ENCODE data around the gene MYEOV.
A peak's percentile ranks its signal among the peaks of the same experiment; 100 is the strongest.

Gene MYEOV

GRCh38 chr11:69310351-69310750 is 16.4 kb downstream of the MYEOV start:
- DNase-seq (ENCODE audit: low read depth, low spot score), result no peak
- no peak overlapping the region for H3K4me3 ChIP-seq (ENCODE audit: low read length)

DNA sequence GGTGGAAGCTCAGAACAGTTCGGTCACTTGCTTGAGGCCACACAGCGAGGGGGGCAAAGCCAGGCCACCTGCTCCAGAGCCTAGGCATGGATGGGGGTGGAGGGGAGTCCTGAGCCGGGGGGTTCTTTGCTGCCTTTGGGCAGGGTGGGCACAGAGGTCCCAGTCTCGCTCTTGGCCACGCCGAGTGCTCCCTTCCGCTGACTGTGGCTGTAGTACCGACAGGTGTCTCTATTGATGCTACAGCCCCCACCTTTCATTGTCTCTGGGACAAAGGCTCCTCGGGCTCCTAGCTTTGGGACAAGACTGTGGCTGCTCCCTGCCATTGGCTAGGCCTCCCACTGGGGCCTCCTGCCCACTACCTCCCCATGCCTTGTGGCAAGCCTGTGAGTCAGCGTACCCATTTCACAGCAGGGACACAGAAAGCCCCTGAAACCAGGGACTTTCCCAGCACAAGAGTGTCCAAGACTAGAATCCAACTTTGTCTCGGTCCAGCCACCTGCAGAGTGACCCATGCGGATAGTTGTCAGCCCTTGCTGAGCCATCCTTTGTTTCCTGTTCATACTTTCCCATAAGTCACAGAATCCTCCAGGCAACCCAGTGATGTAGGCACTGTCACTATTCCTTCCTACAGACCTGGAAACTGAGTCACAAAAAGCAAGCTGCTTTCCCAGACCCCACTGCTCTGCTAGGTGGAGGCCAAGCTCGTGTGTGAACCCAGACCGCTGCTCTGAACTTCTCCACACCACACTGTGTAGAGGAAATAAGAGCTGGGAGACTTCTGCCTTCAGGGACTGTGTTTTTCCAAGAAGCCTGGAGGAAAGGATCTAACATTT is 17.2 kb downstream of the MYEOV start:
- H3K4me3 ChIP-seq (ENCODE audit: low read length), result no peak overlapping the region
- no peak for DNase-seq (ENCODE audit: low read depth, low spot score)

DNA sequence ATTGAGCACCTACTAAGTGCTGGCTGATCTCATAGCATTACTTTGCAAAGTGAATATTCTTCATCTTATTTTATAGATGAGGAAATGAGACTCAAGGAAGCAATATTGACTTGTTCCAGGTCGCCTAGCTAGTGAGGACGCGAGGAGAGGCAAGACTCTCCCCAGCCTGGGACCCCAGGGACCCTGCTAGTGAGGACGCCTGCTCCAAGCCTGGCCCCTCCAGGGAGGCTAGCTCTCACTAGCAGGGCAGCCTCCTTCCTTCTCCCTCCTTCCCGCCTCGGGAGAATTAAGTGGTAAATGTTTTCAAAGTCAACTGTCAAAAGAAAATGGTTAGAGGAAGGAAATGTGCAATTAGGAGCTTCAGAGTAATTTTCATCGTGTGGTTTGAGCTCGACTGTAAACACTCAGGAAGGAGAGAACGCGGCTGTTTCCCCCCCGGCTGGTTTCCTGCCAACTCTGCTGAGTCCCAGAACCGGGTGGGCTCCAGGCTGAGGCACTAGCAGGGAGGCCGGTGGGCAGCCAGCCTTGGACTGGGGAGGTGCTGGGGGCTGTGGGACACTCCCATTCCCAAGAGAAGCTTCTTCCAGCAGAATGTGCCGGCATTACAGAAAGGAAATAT is 17.9 kb downstream of the MYEOV start:
- peak; percentile 90 for DNase-seq (ENCODE audit: low read depth, low spot score)
- H3K4me3 ChIP-seq (ENCODE audit: low read length), result peak overlapping the region; percentile 16; the same call in 1 of the 2 replicates

GRCh38 chr11:69312453-69313404 is 18.8 kb downstream of the MYEOV start:
- DNase-seq (ENCODE audit: low read depth, low spot score), result no peak
- H3K4me3 ChIP-seq (ENCODE audit: low read length), result no peak overlapping the region

- no peak overlapping the region for H3K4me3 ChIP-seq (ENCODE audit: low read length)
- no peak for DNase-seq (ENCODE audit: low read depth, low spot score)
Observed at GRCh38 chr11:69313992-69314391, 20.0 kb downstream of the MYEOV start.

- no peak for DNase-seq (ENCODE audit: low read depth, low spot score)
Observed at GRCh38 chr11:69314555-69314954, 20.6 kb downstream of the MYEOV start.

GRCh38 chr11:69316956-69317355 is 23.0 kb downstream of the MYEOV start:
- DNase-seq (ENCODE audit: low read depth, low spot score), result no peak
- H3K4me3 ChIP-seq (ENCODE audit: low read length), result no peak overlapping the region

More at GRCh38 chr11:69314555-69314954, 20.6 kb downstream of the MYEOV start:
- no peak overlapping the region for H3K4me3 ChIP-seq (ENCODE audit: low read length)

DNA sequence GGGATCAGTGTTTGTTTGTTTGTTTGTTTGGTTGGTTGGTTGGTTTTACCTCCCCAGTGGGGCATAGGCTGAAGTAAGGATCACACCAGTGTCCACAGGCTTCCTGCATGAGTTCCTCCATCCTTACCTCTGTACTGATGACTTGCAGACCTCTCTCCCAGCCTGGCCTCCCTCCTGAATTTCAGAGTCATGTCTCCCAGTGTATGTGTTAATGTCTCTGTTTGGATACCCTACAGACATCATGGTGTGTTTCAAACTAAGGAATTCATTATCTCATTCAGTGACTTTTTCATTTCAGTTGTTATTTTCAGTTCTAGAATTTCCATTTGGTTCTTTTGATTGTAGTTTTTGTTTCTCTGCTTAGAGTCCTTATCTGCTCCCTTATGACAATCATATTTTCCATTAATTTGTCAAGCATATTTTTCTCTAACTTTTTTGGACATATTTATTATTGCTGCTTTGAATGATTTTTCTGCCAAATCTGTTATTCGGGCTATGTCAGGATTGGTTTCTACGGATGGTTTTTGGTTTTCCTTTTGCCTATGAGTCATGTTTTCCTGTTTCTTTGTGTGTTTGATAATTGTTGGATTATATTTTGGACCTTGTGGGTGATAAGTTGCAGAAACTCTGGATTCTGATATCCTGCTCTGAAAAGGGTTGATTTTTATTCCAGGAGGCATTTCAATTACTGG is 23.6 kb downstream of the MYEOV start:
- no peak for DNase-seq (ENCODE audit: low read depth, low spot score)
- no peak overlapping the region for H3K4me3 ChIP-seq (ENCODE audit: low read length)

GRCh38 chr11:69318093-69318420 is 24.1 kb downstream of the MYEOV start:
- no peak for DNase-seq (ENCODE audit: low read depth, low spot score)
- no peak overlapping the region for H3K4me3 ChIP-seq (ENCODE audit: low read length)

DNA sequence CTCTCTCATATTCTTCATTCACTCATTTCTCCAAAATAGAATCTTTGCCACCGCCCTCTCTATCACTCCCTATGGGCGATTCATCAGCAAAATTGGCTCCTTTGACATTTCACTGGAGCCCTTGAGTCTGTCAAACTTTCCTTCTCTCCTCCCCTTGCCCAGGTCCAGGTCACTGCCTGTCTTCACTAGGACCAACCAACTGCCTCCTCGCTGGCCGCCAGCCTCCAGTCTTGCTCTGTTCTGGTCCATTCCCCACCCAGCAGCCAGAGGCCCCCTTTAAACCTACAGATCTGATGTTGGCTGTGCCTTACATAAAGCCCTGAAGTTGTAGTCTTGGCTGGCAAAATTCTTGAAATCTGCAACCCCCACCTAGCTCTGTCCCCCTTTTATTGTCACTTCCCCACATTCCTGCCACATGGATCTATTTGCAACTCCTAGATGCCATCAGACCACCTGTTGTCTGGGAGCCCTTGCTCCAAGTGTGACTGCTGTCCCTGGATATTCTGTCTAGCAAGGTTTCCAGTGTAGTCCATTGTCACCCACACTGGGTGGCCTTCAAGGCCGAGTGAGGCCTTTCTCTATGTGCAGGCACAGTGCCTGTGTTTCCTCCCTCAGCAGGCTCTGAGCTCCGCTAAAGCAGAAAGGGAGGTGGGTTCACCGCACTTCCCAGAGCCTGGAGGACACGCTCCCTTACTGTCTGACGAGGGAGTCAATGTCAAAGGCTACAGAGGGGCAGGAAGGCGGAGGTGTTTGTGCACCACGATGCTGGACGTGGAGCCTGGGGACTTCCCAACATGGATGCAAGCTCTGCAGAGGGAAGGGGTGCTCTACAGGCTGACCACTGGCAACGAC is 25.5 kb downstream of the MYEOV start:
- DNase-seq (ENCODE audit: low read depth, low spot score), result no peak
- H3K4me3 ChIP-seq (ENCODE audit: low read length), result no peak overlapping the region

- H3K4me3 ChIP-seq (ENCODE audit: low read length), result no peak overlapping the region
- DNase-seq (ENCODE audit: low read depth, low spot score), result no peak
Observed at GRCh38 chr11:69320326-69320725, 26.4 kb downstream of the MYEOV start.

DNA sequence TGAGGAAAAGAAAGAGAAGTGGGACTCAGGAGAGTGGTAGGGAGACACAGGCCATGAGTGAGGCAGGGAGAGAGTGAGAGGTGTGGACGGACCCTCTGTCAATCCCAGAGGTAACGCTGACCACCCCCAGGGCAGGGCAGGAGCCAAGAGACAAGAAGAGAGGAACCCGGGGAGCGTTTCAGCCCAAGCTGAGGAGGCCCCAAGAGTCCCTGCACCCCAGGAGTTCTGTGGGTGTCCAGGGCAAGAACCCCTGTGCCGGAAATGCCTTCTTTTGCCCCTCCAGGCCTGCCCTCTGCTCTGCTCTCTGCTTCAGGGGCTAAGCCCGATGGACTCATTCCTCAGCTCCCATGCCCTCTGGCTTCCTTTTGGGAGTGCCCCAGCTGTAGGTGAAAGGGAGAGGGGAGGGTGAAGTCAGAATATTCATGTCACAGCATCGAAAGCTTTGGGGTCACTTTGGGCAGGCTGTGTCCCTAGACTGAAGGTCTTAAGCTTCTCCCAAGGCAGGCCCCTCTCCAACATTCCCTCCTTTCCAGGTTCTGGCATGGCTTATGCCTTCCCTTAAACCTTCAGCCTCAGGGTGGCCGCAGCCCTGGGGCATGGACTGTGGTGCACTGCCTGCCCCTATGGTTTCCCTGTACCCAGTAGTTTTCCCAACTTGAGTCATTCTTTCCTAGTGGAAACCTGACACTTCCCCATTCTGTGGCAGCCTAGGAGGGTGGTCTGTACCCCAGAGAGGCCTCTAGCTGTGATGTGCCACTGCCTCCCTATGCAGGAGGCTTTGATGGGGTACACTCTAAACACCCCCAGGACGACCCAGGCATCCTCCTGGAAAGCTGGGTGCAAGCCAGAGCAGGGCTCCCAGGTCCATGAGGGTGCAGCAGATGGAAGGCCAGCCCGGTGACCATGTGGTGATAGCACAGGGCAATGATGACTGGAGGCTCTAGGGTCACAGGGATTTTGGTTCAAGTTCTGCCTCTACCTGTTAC is 27.1 kb downstream of the MYEOV start:
- H3K4me3 ChIP-seq (ENCODE audit: low read length), result no peak overlapping the region
- no peak for DNase-seq (ENCODE audit: low read depth, low spot score)

- H3K4me3 ChIP-seq (ENCODE audit: low read length), result no peak overlapping the region
- no peak for DNase-seq (ENCODE audit: low read depth, low spot score)
Observed at GRCh38 chr11:69321877-69322361, 28.0 kb downstream of the MYEOV start.

DNA sequence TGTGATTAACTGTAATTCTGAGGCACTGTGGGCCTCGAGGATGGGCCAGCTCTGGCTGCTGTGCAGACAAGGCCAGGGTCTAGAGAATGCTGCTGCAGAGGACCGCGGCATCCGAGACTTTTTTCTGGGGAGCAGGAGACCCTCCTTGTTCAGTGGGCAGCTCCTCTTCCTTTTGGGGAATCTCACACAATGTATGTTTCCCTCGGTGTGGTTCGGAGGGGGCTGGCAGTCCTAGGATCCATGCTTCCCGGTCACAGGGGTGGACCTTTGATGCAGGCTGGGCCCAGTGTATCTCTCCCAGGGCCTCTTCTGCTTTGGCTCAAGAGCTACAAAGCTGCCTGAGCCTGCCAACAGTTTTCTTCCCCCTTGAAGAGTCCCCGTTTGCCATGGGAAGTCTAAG is 31.5 kb downstream of the MYEOV start:
- no peak for DNase-seq (ENCODE audit: low read depth, low spot score)
- no peak overlapping the region for H3K4me3 ChIP-seq (ENCODE audit: low read length)

GRCh38 chr11:69326622-69327219 is 32.8 kb downstream of the MYEOV start:
- no peak overlapping the region for H3K4me3 ChIP-seq (ENCODE audit: low read length)
- no peak for DNase-seq (ENCODE audit: low read depth, low spot score)

DNA sequence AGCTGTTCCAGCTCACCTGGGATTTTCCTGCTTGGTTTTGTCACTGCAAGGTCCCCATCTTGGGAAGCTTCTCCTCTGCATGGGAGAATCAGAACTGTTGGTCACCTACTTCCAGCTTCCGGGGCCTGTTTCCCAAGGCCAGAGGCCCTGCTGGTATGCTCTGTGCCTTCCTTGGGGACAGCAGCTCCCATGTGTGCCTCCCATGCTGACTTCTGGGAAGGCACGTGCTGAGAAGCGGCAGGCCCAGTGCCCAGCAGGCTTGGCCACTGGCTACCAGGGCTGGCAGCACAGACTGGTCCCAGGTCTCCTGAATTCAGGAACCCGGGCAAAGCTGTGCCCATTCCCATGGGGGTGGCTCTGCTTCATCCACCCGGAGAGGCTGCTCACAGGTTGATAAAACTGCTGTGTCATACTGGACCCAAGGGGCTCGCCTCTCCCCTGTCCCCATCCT is 33.8 kb downstream of the MYEOV start:
- no peak overlapping the region for H3K4me3 ChIP-seq (ENCODE audit: low read length)
- DNase-seq (ENCODE audit: low read depth, low spot score), result no peak

- H3K4me3 ChIP-seq (ENCODE audit: low read length), result no peak overlapping the region
- DNase-seq (ENCODE audit: low read depth, low spot score), result no peak
Observed at GRCh38 chr11:69328231-69328630, 34.3 kb downstream of the MYEOV start.
